ENCODE data around the gene HHIP.

GRCh38 chr4:144674711-144675110 lies 28.8 kb downstream of the HHIP start:
- TF ChIP-seq CTCF (IDR thresholded peaks at IDR 0.05; ENCODE audit: low read depth, low read length, poor library complexity, severe bottlenecking) = no peak
- no peak for TF ChIP-seq EZH2phosphoT487 (IDR thresholded peaks at IDR 0.05; ENCODE audit: borderline replicate concordance, low read length)

Measured in DOHH2 (cell line).